OCI-LY1 (cell line): ENCODE measurements around the gene PIGA.

Experiments used
- EZH2 ChIP-seq: fragments of 200-600 bp; sonication (generic), shearing (Covaris generic); IDR thresholded peaks from 2 replicates; pipeline ENCODE4 v1.8.0; 2017; ENCODE audit warnings: borderline replicate concordance, mixed run types, mild to moderate bottlenecking, antibody characterized with exemption, low read length, moderate library complexity, mixed read lengths
- TF ChIP-seq, protein P1 (sequence below): fragments of 200-600 bp; sonication (generic), shearing (Covaris generic); IDR thresholded peaks from 2 replicates; pipeline ENCODE4 v1.5.1; 2017; ENCODE audit warnings: mild to moderate bottlenecking, antibody characterized with exemption, low read length, moderate library complexity, mixed read lengths

DNA sequence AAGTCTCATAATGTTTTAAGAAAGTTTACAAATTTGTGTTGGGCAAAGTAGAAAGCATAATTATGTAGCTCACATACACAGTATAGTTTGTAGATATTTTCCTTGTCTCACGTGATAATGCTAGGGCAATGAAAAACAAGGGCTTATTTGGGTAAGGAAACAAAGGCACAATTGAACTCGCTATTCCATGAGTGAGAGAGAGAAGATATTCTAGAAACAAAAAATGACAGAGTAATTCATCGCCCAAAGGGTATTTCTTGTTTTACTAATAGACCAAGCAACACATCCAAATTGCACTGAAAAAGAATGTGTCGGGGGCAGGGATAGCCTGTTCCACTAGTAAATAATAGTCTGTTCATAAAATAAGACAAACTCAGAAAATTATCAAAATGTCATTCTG lies 16.2 kb downstream of the PIGA start:
- TF ChIP-seq, protein P1, sequence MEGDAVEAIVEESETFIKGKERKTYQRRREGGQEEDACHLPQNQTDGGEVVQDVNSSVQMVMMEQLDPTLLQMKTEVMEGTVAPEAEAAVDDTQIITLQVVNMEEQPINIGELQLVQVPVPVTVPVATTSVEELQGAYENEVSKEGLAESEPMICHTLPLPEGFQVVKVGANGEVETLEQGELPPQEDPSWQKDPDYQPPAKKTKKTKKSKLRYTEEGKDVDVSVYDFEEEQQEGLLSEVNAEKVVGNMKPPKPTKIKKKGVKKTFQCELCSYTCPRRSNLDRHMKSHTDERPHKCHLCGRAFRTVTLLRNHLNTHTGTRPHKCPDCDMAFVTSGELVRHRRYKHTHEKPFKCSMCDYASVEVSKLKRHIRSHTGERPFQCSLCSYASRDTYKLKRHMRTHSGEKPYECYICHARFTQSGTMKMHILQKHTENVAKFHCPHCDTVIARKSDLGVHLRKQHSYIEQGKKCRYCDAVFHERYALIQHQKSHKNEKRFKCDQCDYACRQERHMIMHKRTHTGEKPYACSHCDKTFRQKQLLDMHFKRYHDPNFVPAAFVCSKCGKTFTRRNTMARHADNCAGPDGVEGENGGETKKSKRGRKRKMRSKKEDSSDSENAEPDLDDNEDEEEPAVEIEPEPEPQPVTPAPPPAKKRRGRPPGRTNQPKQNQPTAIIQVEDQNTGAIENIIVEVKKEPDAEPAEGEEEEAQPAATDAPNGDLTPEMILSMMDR, result no peak
- TF ChIP-seq EZH2, result no peak
